SK-N-MC (cell line): Measurements from ENCODE around the gene HNRNPA2B1.

Experiments
- DNase-seq: peaks from one replicate; pipeline ENCODE4 v3.0.0-alpha.2; 2011; ENCODE audit warnings: low read depth, low spot score
- H3K27ac ChIP-seq: fragments of 200-600 bp; sonication (generic); 2 replicates; pipeline ENCODE4 v1.5.1; 2016; ENCODE audit warnings: mixed run types
- H3K36me3 ChIP-seq: fragments of 200-600 bp; sonication (generic); 2 replicates; pipeline ENCODE4 v1.6.1; 2017; ENCODE audit warnings: antibody characterized with exemption, low read length, mixed read lengths; ENCODE audit not compliant: insufficient read depth
- H3K4me3 ChIP-seq: fragments of 200-600 bp; sonication (generic); 2 replicates; pipeline ENCODE4 v1.5.1; 2016
- H3K9ac ChIP-seq: fragments of 200-600 bp; sonication (generic); 2 replicates; pipeline ENCODE4 v1.8.0; 2017; ENCODE audit warnings: mixed run types, mixed read lengths; ENCODE audit not compliant: insufficient read length
- H3K9me3 ChIP-seq: fragments of 200-600 bp; sonication (generic); 2 replicates; pipeline ENCODE4 v1.6.1; 2017; ENCODE audit warnings: low read depth, mild to moderate bottlenecking, antibody characterized with exemption, low read length, moderate library complexity, mixed read lengths
- EZH2 ChIP-seq: fragments of 200-600 bp; sonication (generic); IDR thresholded peaks from one replicate; pipeline ENCODE4 v1.6.1; 2017; ENCODE audit warnings: antibody characterized with exemption
- FOXP2 ChIP-seq: optimal IDR thresholded peaks from 2 replicates; pipeline ENCODE3; 2011; ENCODE audit warnings: mild to moderate bottlenecking, moderate library complexity; ENCODE audit not compliant: insufficient read depth; ENCODE audit errors: extremely low read length, control extremely low read depth
- POLR2AphosphoS5 ChIP-seq: IDR thresholded peaks from 2 replicates; pipeline ENCODE4 v1.6.1; 2012; ENCODE audit warnings: mild to moderate bottlenecking, low read depth, low read length, borderline replicate concordance

HNRNPA2B1 gene

GRCh38 chr7:26193432-26194207, 6.9 kb downstream of the HNRNPA2B1 start:
- Histone ChIP-seq H3K9me3 (no peaks in the 10 kb centered on the region), H3K4me3 (no peak overlapping the region), H3K27ac (peak overlapping the region; percentile 58), H3K36me3 (peaks cover 99% of the 10 kb centered on the region), H3K9ac (no peak overlapping the region)
- TF ChIP-seq EZH2 (no peak), FOXP2 (no peak), POLR2AphosphoS5 (no peak)
- no peak for DNase-seq

DNA sequence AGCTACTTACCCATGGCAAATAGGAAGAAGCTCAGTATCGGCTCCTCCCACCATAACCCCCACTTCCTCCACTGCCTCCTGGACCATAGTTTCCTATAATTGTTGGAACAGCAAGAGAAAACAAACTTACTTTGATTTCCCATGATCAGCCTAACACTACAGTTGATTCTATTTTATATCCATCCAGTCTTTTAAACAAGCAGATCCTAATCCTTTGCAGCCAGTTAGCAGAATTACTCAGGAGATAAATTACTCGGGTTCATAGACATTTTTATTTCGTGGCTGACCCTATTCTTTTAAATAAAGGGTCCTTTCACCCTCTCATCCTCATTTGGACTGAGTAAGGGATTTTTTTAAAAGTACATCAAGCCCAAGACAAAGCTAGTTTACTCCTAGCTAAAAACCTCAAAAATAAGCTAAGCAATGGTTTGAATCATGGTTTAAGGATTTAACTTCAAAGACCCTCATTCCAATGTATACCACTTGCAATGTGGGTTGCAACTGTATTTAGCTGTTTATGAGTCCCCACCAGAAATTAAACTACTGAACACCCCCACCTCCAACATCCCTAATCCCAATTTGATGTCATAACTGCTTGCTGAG, 8.0 kb downstream of the HNRNPA2B1 start:
- DNase-seq, result no peak
- Histone ChIP-seq H3K27ac (peak overlapping the region; percentile 47; the same call in 1 of the 2 replicates), H3K9ac (no peak overlapping the region), H3K9me3 (no peaks in the 10 kb centered on the region), H3K36me3 (peaks cover 100% of the 10 kb centered on the region), H3K4me3 (no peak overlapping the region)
- TF ChIP-seq POLR2AphosphoS5 (no peak; the same call in 1 of the 2 replicates), FOXP2 (no peak), EZH2 (no peak)

- Histone ChIP-seq H3K9me3 (no peaks in the 10 kb centered on the region), H3K27ac (peak overlapping the region; percentile 10; the same call in 1 of the 2 replicates), H3K9ac (no peak overlapping the region), H3K4me3 (no peak overlapping the region), H3K36me3 (peaks cover 95% of the 10 kb centered on the region)
- no peak for DNase-seq
- TF ChIP-seq EZH2, result no peak
- no peak for TF ChIP-seq POLR2AphosphoS5
- no peak for TF ChIP-seq FOXP2
Observed at GRCh38 chr7:26191974-26192479, 8.5 kb downstream of the HNRNPA2B1 start.

DNA sequence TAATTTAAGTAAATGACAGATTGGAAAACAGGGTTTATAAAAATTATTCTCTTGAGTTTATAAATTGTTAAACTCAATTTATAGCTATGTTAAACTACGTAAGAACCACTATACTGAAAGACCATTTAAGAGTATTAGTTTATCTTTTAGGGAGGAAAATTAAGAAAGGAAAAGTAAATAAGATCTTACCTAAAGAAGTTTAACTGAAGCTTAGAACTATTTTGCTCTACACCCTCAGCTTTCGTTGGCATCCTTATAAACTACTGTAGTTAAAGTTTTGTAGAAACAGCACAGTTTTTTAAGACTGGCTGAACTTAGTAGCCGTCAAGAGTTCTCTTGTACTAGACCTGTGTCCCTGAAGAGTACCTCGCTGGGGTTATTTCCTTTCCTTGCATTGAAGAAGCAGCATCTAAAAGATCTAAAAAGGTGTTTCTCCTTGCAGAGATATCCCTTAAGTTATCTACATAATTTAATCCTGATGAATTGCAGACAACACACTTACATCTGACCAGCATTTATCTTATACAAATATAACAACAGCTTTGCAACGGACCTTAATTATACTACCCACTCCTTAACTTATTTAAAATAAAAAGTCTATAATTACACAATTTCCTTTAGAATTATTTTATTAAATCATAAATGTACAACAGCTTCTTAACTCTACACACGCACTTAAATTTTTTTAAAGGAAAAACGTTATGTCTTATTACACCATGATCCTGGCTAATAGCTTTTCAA, 9.1 kb downstream of the HNRNPA2B1 start:
- Histone ChIP-seq H3K27ac (peak overlapping the region; percentile 10), H3K36me3 (peaks cover 89% of the 10 kb centered on the region), H3K4me3 (no peak overlapping the region), H3K9ac (no peak overlapping the region), H3K9me3 (no peaks in the 10 kb centered on the region)
- DNase-seq, result no peak
- TF ChIP-seq FOXP2, result no peak
- no peak for TF ChIP-seq EZH2
- TF ChIP-seq POLR2AphosphoS5, result no peak

GRCh38 chr7:26190417-26190869, 10.1 kb downstream of the HNRNPA2B1 start:
- DNase-seq, result no peak
- H3K4me3 ChIP-seq, result no peak overlapping the region
- no peak overlapping the region for H3K9ac ChIP-seq
- no peaks in the 10 kb centered on the region for H3K9me3 ChIP-seq
- H3K36me3 ChIP-seq, result peaks cover 79% of the 10 kb centered on the region
- peak overlapping the region; percentile 2; the same call in 1 of the 2 replicates for H3K27ac ChIP-seq
- TF ChIP-seq FOXP2 (no peak), EZH2 (no peak), POLR2AphosphoS5 (no peak)

DNA sequence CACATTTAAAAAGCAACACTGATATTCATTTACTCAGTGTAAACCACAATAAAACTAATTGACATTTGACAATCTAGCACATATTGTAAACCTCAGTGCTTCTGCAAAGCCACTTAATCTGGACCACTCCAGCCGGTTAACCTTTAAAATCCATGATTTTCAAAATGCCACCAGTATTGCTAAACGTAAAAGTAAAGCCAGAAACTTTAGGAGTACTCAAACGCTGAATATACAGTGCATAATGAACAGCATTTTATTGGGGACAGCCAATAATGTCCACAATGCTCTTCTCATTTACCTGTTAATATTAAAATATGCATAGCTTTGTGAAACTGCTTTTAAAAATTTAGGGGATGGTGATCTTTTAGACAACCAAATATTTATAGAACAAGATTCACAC, 10.8 kb downstream of the HNRNPA2B1 start:
- no peak overlapping the region for H3K4me3 ChIP-seq
- TF ChIP-seq EZH2, result no peak
- no peak for TF ChIP-seq FOXP2
- no peak for TF ChIP-seq POLR2AphosphoS5
- peaks cover 72% of the 10 kb centered on the region for H3K36me3 ChIP-seq

GRCh38 chr7:26188957-26189541, 11.5 kb downstream of the HNRNPA2B1 start:
- Histone ChIP-seq H3K36me3 (peaks cover 65% of the 10 kb centered on the region), H3K27ac (peak overlapping the region; percentile 82), H3K4me3 (no peak overlapping the region), H3K9me3 (no peaks in the 10 kb centered on the region), H3K9ac (no peak overlapping the region)
- TF ChIP-seq FOXP2 (no peak), POLR2AphosphoS5 (no peak), EZH2 (no peak)
- DNase-seq, result no peak

More for the DNA sequence above, 10.8 kb downstream of the HNRNPA2B1 start:
- no peak for DNase-seq
- no peak overlapping the region for H3K9ac ChIP-seq
- no peaks in the 10 kb centered on the region for H3K9me3 ChIP-seq
- peak overlapping the region; percentile 82 for H3K27ac ChIP-seq
